Measurements from ENCODE around the gene EMC6. TPM values are rescaled to one million over a fixed set of nuclear protein-coding genes. Genes with fewer than 3 reads are reported as not detected.

EMC6 gene
- total RNA-seq, 1 experiment from 2014 or later = 56.5 TPM

GRCh38 chr17:3622977-3623594 is 45.5 kb upstream of the EMC6 start:
- no peak overlapping the region for H3K4me3 ChIP-seq (ENCODE audit: low read length)
- CTCF ChIA-PET = no interaction called here
- ATAC-seq = no peak

GRCh38 chr17:3626831-3627768 is 41.5 kb upstream of the EMC6 start:
- intact Hi-C loops (cut with micrococcal nuclease) = no loop called here
- no TSS peak for BruUV-seq (replicated peaks)
- Histone ChIP-seq H3K9ac (ENCODE audit: low read length) (no peak overlapping the region), H3K4me3 (ENCODE audit: low read length) (no peak overlapping the region), H3K36me3 (ENCODE audit: low read depth, low read length) (peaks cover 10% of the 10 kb centered on the region), H3F3A (ENCODE audit: low read length, unreplicated experiment) (no peaks in the 10 kb centered on the region), H3K79me2 (ENCODE audit: low read length) (peaks cover 6% of the 10 kb centered on the region; the same call in 1 of the 2 replicates), H3K27me3 (ENCODE audit: low read length) (no peaks in the 10 kb centered on the region), H3K4me2 (ENCODE audit: low read length) (no peak overlapping the region), H2AFZ (ENCODE audit: low read length) (no peak overlapping the region), H4K20me1 (ENCODE audit: low read length) (no peaks in the 10 kb centered on the region), H3K9me3 (ENCODE audit: low read length) (no peaks in the 10 kb centered on the region), H3K27ac (ENCODE audit: low read length) (no peak overlapping the region), H3K4me1 (ENCODE audit: insufficient read depth, low read length) (no peaks in the 10 kb centered on the region), H3K9me2 (replicated peaks; ENCODE audit: low read length) (no peaks in the 10 kb centered on the region)
- ATAC-seq (no peak), DNase-seq (no peak)
- ChIA-PET POLR2A (ENCODE audit: unreplicated experiment) (no interaction called here), CTCF (no interaction called here)
- TF ChIP-seq EZH2phosphoT487 (IDR thresholded peaks at IDR 0.05; ENCODE audit: borderline replicate concordance, low read length) (no peak), EZH2 (IDR thresholded peaks at IDR 0.05; ENCODE audit: low read length, unreplicated experiment) (no peak), CTCF (conservative IDR thresholded peaks at IDR 0.05; ENCODE audit: low read depth, low read length) (no peak)

More at GRCh38 chr17:3622977-3623594, 45.5 kb upstream of the EMC6 start:
- Histone ChIP-seq H3K79me2 (ENCODE audit: low read length) (no peaks in the 10 kb centered on the region), H3K36me3 (ENCODE audit: low read depth, low read length) (peaks cover 14% of the 10 kb centered on the region; the same call in 1 of the 2 replicates), H3K4me2 (ENCODE audit: low read length) (no peak overlapping the region), H3F3A (ENCODE audit: low read length, unreplicated experiment) (no peaks in the 10 kb centered on the region), H3K27ac (ENCODE audit: low read length) (no peak overlapping the region), H4K20me1 (ENCODE audit: low read length) (no peaks in the 10 kb centered on the region), H3K9me3 (ENCODE audit: low read length) (no peaks in the 10 kb centered on the region), H3K9ac (ENCODE audit: low read length) (no peak overlapping the region), H3K4me1 (ENCODE audit: insufficient read depth, low read length) (no peaks in the 10 kb centered on the region), H2AFZ (ENCODE audit: low read length) (no peak overlapping the region), H3K9me2 (replicated peaks; ENCODE audit: low read length) (no peaks in the 10 kb centered on the region), H3K27me3 (ENCODE audit: low read length) (no peaks in the 10 kb centered on the region)
- TF ChIP-seq CTCF (conservative IDR thresholded peaks at IDR 0.05; ENCODE audit: low read depth, low read length) = no peak
- no peak for TF ChIP-seq EZH2phosphoT487 (IDR thresholded peaks at IDR 0.05; ENCODE audit: borderline replicate concordance, low read length)
- no peak for TF ChIP-seq EZH2 (IDR thresholded peaks at IDR 0.05; ENCODE audit: low read length, unreplicated experiment)
- DNase-seq = no peak
- POLR2A ChIA-PET (ENCODE audit: unreplicated experiment) = no interaction called here
- no TSS peak for BruUV-seq (replicated peaks)
- intact Hi-C loops (cut with micrococcal nuclease) = no loop called here
